HepG2 (cell line): ENCODE data around the gene CDC25C. TPM values are rescaled to one million over a fixed set of nuclear protein-coding genes. Genes with fewer than 3 reads are reported as not detected.

Experiments
- MAZ ChIP-seq, 2 experiments: sonication (generic) in 1 of 2; formaldehyde crosslinking in 1 of 2; IDR thresholded peaks; 2 replicates each; pipeline versions ENCODE4 v1.5.0 to v1.6.1; 2012 to 2020; ENCODE audit warnings: low read depth in 2 of 2, mild to moderate bottlenecking in 2 of 2, borderline replicate concordance in 1 of 2, improper control_type of control experiment in 1 of 2, low read length in 1 of 2, missing genetic modification reagents in 1 of 2, moderate library complexity in 1 of 2
- MYC ChIP-seq: sonication (generic); formaldehyde crosslinking; IDR thresholded peaks from 2 replicates; pipeline ENCODE4 v1.9.0; 2021; ENCODE audit warnings: missing genetic modification reagents, borderline replicate concordance
- RERE ChIP-seq: IDR thresholded peaks from 2 replicates; pipeline ENCODE4 v1.6.1; 2016; ENCODE audit warnings: low read depth, missing genetic modification reagents, missing compliant biosample characterization
- RXRA ChIP-seq: sonication (generic); formaldehyde crosslinking; IDR thresholded peaks from 2 replicates; pipeline ENCODE4 v1.5.1; 2020; ENCODE audit warnings: missing genetic modification reagents
- SMYD3 ChIP-seq: sonication (generic); formaldehyde crosslinking; IDR thresholded peaks from 2 replicates; pipeline ENCODE4 v1.8.1; 2023; ENCODE audit warnings: mild to moderate bottlenecking, missing genetic modification reagents
- SNAI1 ChIP-seq: sonication (generic); formaldehyde crosslinking; IDR thresholded peaks from 2 replicates; pipeline ENCODE4 v1.5.0; 2020; ENCODE audit warnings: mild to moderate bottlenecking, missing genetic modification reagents, borderline replicate concordance
- SRY ChIP-seq: sonication (generic); formaldehyde crosslinking; IDR thresholded peaks from 2 replicates; pipeline ENCODE4 v1.8.0; 2022; ENCODE audit warnings: mild to moderate bottlenecking, missing genetic modification reagents
- THAP8 ChIP-seq: sonication (generic); formaldehyde crosslinking; IDR thresholded peaks from 2 replicates; pipeline ENCODE4 v1.5.1; 2020; ENCODE audit warnings: missing genetic modification reagents, mild to moderate bottlenecking, borderline replicate concordance
- YEATS2 ChIP-seq: sonication (generic); formaldehyde crosslinking; IDR thresholded peaks from 2 replicates; pipeline ENCODE4 v1.4.0; 2020; ENCODE audit warnings: missing genetic modification reagents, borderline replicate concordance
- ZFX ChIP-seq: sonication (generic); formaldehyde crosslinking; IDR thresholded peaks from 2 replicates; pipeline ENCODE4 v1.4.0; 2020; ENCODE audit warnings: mild to moderate bottlenecking, low read depth, missing genetic modification reagents, moderate library complexity
- ZNF121 ChIP-seq: sonication (generic); formaldehyde crosslinking; IDR thresholded peaks from 2 replicates; pipeline ENCODE4 v1.5.0; 2020; ENCODE audit warnings: mild to moderate bottlenecking, missing genetic modification reagents
- ZNF20 ChIP-seq: sonication (generic); formaldehyde crosslinking; IDR thresholded peaks from 2 replicates; pipeline ENCODE4 v1.4.0; 2020; ENCODE audit warnings: mild to moderate bottlenecking, moderate library complexity, missing genetic modification reagents
- ZNF280B ChIP-seq: sonication (generic); formaldehyde crosslinking; IDR thresholded peaks from 2 replicates; pipeline ENCODE4 v1.5.0; 2020; ENCODE audit warnings: missing genetic modification reagents, mild to moderate bottlenecking, borderline replicate concordance
- ZNF30 ChIP-seq: sonication (generic); formaldehyde crosslinking; IDR thresholded peaks from 2 replicates; pipeline ENCODE4 v1.5.0; 2020; ENCODE audit warnings: mild to moderate bottlenecking, missing genetic modification reagents
- ZNF33A ChIP-seq: sonication (generic); formaldehyde crosslinking; IDR thresholded peaks from 2 replicates; pipeline ENCODE4 v1.5.1; 2020; ENCODE audit warnings: missing genetic modification reagents, mild to moderate bottlenecking, moderate library complexity, borderline replicate concordance
- ZNF619 ChIP-seq: sonication (generic); formaldehyde crosslinking; IDR thresholded peaks from 2 replicates; pipeline ENCODE4 v1.4.0; 2020; ENCODE audit warnings: mild to moderate bottlenecking, missing genetic modification reagents
- polyA plus RNA-seq, 8 experiments: library from polyadenylated mRNA; depleted of rRNA in 3 of 8; stranded (reverse) in 7 of 8; unstranded in 1 of 8; fragments of >200 nt; fragmentation: Illumina TruSeq in 4 of 8; extraction: Trizol in 4 of 8; gene quantifications; 2 replicates each; pipeline versions ENCODE4 v1.2.1 to v1.2.3, GENCODE V29; 2011 to 2016; ENCODE audit warnings: low read depth in 4 of 8, missing spikeins in 1 of 8, mixed read lengths in 1 of 8; ENCODE audit not compliant: insufficient read depth in 1 of 8
- total RNA-seq, 5 experiments: library from RNA; depleted of rRNA; stranded (reverse); fragments of >200 nt; fragmentation: Illumina TruSeq; extraction: Trizol; gene quantifications; 2 replicates each; pipeline ENCODE4 v1.2.3, GENCODE V29; 2016; ENCODE audit warnings: low read depth in 1 of 5
- TF ChIP-seq, protein P1 (sequence below): sonication (generic); formaldehyde crosslinking; IDR thresholded peaks from 2 replicates; pipeline ENCODE4 v1.5.0; 2020; ENCODE audit warnings: missing genetic modification reagents
- TF ChIP-seq, protein P2 (sequence below): fragments of 450-650 bp; IDR thresholded peaks from 2 replicates; pipeline ENCODE4 v1.6.1; 2016

CDC25C gene
- total and polyA plus RNA-seq, 2 of the 13 experiments (the other 11 are each of a cell fraction or from before 2014, with no cell fraction given) = 17.7 to 27.6 TPM

- no peak for TF ChIP-seq ZNF121 (CRISPR knock-in tag)
- TF ChIP-seq MAZ (IDR thresholded peaks at IDR 0.05; ENCODE audit: borderline replicate concordance, low read depth, low read length) = no peak
- TF ChIP-seq MAZ (CRISPR knock-in tag; IDR thresholded peaks at IDR 0.05; ENCODE audit: low read depth) = peak; percentile 82
- no peak for TF ChIP-seq RERE
- no peak for TF ChIP-seq THAP8
- peak; percentile 46; the same call in 1 of the 2 replicates for TF ChIP-seq RXRA (CRISPR knock-in tag)
- no peak for TF ChIP-seq SRY (CRISPR knock-in tag)
- 0 out of 2 replicates have a peak, but pooled peaks have one; percentile 32 for TF ChIP-seq MYC (CRISPR knock-in tag)
- TF ChIP-seq SMYD3 = no peak
- TF ChIP-seq ZNF33A = no peak
- no peak for TF ChIP-seq SNAI1 (CRISPR knock-in tag)
- TF ChIP-seq ZNF20 = no peak
- TF ChIP-seq ZNF280B (CRISPR knock-in tag) = no peak; the same call in 1 of the 2 replicates
- no peak for TF ChIP-seq YEATS2 (CRISPR knock-in tag)
- TF ChIP-seq ZNF30 (CRISPR knock-in tag) = no peak
- peak; percentile 94 for TF ChIP-seq ZFX (CRISPR knock-in tag)
- TF ChIP-seq, protein P1, sequence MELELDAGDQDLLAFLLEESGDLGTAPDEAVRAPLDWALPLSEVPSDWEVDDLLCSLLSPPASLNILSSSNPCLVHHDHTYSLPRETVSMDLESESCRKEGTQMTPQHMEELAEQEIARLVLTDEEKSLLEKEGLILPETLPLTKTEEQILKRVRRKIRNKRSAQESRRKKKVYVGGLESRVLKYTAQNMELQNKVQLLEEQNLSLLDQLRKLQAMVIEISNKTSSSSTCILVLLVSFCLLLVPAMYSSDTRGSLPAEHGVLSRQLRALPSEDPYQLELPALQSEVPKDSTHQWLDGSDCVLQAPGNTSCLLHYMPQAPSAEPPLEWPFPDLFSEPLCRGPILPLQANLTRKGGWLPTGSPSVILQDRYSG = no peak
- no peak for TF ChIP-seq ZNF619 (CRISPR knock-in tag)
- TF ChIP-seq, protein P2, sequence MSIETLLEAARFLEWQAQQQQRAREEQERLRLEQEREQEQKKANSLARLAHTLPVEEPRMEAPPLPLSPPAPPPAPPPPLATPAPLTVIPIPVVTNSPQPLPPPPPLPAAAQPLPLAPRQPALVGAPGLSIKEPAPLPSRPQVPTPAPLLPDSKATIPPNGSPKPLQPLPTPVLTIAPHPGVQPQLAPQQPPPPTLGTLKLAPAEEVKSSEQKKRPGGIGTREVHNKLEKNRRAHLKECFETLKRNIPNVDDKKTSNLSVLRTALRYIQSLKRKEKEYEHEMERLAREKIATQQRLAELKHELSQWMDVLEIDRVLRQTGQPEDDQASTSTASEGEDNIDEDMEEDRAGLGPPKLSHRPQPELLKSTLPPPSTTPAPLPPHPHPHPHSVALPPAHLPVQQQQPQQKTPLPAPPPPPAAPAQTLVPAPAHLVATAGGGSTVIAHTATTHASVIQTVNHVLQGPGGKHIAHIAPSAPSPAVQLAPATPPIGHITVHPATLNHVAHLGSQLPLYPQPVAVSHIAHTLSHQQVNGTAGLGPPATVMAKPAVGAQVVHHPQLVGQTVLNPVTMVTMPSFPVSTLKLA = no peak
Observed at GRCh38 chr5:138352722-138353559, 21.3 kb upstream of the CDC25C start (continued).
